Activated CD8-positive, alpha-beta memory T cell treated with anti-CD3 and anti-CD28 coated beads, Interleukin-2, amount 50 U/mL, for 24 hours (primary cell): ENCODE data around the gene CCNYL1.
"Not testable (repeated sequence)": the region's sequence is repeated elsewhere in the genome, so short reads cannot be mapped to it uniquely, and the experiment has no call there.

Experiments used
- DNase-seq: peaks from one replicate; pipeline ENCODE4 v3.0.0-alpha.2; 2020; ENCODE audit errors: extremely low read depth

CCNYL1 gene

DNA sequence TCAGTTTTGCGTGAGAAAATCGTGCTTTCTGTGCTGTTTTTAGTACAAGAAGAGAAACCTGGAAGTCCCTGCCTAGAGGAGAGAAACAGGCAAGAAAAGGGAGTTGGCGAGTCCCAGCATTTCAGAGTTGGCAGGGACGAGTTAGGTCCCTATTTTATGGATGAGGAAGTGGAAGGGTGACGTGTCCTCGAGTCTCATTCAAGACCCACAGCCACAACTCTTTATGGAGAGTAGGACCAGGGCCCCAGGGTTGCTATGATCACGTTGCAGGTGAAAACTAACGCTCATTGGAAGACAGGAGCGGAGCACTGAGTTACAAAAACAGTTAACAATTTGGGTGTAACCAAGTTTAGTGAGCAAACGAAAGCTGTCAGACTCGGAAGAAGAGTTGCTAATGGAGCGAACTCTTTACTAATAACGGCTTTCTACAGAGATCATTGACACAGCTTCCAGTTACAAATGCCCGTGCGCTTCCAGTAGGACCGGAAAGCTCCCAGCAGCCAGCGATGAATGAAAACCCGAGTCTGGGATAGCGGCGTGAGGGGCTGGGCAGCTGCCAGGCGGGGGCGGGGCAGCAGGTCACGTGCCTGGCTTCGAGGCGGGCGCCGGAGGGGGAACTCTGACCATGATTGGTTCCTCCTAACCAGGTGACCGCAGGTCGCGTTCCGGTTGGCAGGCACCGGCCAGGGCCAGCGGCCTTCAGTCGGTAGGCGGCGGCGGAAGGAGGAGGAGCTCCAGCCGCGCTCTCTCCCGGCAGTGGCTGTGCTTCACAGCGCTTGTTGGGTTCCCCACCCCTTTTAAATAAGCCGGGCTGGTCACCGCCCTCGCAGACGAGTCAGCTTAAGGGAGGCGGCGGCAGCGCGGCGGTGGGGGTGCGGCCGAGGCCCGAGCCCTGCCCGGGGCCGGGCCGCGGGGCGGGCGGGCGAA, at the start of gene CCNYL1:
Gene CCNYL1 (plus strand): TSS at position 827 of the 927 bp plus-strand sequence. CDS start 257 bp downstream, outside the sequence.
- DNase-seq = peak; percentile 94

DNA sequence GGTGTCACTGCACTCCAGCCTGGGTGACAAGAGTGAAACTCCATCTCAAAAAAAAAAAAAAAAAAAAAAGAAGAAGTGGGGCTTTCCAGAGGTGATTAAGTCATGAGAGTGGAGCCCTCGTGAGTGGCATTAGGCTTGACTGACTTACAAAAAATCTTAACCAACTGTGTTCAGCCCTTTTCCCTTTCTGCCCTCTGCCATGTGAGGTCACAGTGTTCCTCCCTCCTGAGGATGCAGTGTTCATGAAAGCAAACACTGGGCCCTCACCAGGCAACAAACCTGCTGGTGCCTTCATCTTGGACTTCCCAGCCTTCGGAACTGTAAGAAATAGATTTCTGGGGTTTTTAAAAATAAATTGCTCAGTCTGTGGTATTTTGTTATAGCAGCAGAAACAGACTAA, 49.2 kb upstream of the CCNYL1 start:
- no peak for DNase-seq

DNA sequence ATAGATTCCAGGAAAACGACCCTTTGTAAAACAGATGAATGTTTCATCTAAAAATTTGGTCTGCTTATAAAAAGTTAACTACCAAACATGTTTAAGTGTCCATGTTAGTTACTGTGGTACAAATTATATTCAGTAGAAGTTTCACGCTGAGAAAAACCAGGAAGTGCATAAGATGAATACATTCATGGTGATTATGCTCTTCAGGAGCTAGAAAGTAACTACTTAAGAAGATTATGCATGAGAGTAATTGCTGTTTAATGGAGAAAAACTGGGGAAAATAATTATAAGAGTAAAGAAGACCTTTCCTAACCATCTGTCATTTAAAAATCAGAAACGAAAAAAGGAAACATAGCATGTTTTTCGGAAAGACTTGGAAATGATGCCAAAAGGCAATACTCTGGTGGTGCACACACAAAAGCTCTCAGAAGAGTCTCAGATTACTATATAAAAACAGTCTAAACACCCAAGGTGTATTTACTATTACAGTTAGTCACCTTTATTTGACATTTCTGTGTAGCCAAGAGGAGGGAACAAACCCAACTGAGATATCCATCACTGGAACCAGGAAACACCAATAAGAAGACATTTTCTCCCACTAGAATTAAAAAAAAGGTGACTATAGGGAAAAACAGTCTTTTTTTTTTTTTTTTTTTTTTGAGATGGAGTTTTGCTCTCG, 47.4 kb upstream of the CCNYL1 start:
- DNase-seq = no peak

DNA sequence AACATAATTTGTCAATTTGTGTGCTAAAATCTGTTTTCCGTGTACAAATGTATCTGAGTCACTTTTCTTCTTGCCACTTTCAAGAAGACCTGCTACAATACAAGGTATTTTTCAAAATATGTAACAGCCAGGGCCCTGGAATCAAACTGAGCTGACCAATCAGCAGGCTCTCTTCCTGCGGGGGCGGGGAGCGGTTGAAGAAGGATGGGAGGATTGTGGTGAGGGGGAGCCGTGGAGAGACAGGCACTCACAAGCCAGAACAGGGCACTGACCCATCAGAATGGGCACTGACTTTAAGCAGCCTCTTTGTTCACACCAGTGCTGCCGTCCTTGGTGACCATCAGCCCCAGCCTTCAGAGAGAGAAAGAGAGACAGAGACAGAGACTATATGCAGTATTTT, 40.6 kb upstream of the CCNYL1 start:
- no peak for DNase-seq

DNA sequence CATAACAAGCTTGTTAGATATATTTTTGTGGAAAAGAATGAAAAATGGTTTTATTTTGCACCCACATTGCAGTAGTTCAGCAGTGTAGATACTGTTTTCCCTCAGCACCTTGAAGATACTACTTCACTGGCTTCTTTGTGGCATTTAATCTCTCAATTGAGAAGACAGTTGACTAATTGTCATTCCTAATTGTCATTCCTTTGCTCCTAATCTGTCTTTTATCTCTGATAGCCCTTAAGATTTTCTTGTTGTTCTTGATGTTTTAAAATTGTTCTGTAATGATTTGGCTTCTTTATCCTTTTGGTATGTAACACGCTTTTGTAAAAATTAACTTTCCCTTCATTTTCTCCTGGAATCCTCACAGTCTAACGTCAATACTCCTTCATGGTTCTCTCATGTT, 38.0 kb upstream of the CCNYL1 start:
- DNase-seq = no peak

DNA sequence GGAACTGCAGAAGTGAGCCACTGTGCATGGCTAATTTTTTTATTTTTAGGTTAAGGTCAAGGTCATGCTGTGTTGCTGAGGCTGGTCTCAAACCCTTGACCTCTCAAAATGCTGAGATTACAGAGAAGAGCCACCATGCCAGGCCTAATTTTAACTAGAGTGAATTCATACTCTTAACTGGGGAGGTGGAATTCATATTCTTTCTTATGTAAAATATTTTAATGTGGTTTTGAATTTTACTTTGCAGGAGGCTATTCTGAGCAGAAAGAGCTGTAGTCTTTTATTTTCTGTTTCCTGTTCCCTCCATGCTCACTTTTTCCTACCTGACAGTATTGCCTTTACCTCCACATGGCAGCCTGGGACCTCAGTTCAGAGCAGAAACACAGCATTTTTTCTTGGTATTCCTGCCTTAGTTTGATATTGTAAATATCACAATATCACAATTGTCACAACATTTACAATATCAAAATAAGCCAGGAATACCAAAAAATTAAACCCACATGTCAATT, 37.1 kb upstream of the CCNYL1 start:
- no peak for DNase-seq

DNA sequence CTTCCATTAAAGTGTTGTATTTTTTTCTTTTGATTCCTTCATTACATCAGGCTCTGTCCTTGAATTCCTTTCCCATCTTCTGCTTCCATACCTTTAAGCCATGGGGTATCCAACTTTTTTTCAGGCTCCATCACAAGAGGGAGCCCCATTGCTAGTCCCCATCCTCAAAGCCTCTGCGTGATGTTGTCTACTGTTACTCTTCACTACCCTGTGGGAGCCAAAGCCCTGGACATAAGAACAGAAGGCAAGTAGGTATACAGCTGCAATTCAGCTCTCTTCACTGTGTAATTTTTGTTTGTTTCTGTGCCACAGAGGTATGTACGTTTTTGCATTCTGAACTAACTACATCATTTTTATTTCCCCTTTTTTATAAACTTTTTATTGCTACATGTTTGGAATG, 36.6 kb upstream of the CCNYL1 start:
- DNase-seq = no peak

DNA sequence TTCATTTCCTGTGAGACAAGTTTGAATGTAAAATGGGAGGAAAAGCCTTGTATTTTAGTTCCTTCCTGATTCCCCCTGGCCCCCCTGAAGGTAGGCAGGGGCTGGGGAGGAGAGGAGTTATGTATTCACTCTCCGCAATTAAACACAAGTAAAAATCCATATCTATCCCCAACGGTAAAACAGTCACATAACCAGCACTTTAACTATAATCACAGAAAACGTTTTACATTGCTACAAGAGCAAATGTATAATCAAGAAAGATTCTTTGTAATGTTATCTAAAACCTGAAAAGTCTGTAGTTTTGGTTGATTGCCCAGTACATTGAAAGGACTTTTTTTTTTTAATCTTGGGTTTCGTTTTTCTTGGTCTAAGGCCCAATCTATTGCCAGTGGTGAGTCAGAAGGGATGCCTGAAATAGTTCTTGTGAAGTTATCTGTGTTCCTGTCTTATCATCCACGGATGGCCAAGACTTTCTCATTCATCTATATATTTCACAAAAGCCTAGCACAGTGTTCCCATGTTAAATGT, 34.5 kb upstream of the CCNYL1 start:
- no peak for DNase-seq

DNA sequence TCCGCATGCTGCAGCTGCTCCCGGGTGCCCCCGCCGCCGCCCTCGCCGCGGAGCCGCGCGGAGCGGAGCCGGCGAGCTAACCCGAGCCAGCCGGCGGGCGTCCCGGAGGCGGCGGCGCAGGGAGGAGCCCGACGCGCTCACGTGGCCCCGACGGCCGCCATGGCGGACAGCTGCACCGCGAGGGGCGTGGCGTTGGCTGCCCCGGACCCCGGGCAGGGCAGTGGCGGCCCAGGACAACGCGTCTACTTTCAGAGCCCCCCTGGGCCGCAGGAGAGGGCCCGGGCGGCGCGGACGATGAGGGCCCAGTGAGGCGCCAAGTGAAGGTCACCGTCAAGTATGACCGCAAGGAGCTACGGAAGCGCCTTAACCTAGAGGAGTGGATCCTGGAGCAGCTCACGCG, 30.0 kb upstream of the CCNYL1 start:
- no peak for DNase-seq

DNA sequence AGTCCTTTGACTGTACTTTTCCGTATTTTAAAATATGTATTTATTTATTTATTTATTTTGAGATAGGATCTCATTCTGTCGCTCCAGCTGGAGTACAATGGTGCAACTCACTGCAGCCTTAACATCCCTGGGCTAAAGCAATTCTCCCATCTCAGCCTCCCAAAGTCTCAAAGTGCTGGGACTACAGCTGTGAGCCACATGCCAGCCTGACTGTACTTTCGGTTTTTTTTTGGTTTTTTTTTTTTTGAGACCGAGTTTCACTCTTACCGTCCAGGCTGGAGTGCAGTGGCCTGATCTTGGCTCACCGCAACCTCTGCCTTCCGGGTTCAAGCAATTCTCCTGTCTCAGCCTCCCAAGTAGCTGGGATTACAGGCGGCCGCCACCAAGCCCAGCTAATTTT, 28.9 kb upstream of the CCNYL1 start:
- no peak for DNase-seq

DNA sequence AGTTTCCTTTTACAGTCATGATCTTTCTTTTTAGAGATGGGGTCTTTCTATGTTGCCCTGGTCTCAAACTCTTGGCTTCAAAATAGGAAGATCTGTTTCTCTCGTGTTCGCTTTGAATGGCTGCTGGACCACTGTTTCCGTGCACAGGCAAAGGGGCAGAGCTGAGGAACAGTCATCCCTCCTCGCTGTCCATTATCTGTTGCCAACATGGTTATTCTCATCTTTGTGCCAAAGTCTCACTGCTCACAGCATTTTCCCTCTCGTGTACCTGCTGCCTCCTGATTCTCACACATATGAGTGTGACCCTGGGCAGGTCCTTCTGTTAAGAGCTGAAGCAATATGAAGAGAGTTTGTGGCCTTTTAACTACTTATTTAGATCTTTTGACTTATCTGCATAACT, 28.0 kb upstream of the CCNYL1 start:
- DNase-seq = no peak

DNA sequence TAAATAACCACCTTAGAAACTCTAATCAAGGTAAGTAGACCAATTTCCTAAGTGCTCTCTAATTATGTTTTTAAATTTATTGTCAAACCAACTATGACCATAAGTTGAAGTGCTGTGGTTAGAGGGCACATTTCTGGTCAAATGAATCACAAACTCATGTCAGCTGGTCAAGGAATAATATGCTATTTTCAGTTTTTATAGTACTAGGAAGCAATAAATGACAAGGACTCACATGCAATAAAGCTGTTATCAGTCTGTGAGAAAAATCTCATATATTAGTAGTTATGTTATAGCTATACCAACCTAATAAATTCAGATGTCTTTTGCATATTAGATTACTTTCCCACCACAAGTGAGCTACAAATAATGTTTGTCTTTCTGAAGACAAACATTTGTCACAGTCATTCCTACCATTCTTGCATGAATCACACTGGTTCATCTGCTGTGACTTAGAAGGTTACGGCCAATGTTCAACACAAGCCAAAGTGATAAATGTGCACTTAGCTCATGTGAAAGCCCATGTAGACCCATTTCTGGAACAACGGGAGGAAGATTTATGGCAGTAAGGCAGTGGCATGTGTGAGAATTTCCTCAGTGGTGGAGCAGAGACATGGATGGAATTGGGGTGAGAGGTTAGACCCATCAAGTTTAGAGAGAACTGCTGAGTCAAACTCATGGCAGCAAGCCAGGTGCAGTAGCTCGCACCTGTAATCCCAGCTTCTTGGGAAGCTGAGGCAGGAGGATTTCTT, 27.4 kb upstream of the CCNYL1 start:
- no peak for DNase-seq

DNA sequence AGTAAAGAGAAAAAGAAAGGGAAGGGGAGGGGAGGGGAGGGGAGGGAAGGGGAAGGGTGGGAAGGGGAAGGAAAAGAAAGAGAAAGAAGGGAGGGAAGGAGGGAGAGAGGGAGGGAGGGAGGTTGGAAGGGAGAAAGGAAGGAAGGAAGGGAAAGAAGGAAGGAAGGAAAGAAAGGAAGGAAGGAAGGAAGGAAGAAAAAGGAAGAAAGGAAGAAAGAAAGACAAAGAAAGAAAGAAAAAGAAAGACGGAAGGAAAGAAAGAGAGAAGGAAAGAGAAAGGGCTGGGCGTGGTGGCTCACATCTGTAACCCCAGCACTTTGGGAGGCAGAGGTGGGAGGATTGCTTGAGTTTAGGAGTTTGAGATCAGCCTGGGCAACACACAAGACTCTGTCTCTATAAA, 24.6 kb upstream of the CCNYL1 start:
- DNase-seq = no peak

DNA sequence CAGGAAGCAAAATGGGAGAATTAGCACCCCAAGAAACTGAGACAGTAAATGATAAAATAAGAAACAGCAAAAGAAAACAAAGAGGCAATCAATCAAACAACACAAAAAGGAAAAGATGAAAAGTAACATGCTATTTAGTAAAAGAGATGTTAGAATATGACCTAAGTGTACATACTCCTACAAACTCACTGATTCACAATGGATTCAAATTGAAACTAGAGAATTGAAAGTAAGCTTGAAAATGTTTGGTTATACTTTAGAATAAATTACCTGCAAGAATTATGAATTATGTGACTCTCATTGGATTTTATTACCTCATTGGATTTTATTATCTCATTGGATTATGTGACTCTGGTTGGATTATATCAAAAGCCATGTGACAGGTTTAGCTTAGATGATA, 22.8 kb upstream of the CCNYL1 start:
- no peak for DNase-seq

DNA sequence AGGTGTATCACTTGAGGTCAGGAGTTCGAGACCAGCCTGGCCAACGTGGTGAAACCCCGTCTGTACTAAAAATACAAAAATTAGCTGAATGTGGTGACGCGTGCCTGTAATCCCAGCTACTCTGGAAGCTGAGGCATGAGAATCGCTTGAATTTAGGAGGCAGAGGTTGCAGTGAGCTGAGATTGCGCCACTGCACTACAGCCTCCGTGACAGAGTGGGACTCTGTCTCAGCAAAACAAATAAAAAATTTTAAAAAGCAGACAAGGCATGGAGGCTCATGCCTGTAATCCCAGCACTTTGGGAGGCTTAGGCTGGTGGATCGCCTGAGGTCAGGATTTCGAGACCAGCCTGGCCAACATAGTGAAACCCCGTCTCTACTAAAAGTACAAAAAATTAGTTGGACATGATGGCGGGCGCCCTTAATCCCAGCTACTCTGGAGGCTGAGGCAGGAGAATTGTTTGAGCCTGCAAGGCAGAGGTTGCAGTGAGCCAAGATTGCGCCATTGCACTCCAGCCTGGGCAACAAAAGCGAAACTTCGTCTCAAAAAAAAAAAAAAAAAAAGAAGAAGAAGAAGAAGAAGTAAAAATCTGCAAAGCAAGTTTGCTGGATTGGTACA, 20.5 kb upstream of the CCNYL1 start:
- not testable (repeated sequence) for DNase-seq

DNA sequence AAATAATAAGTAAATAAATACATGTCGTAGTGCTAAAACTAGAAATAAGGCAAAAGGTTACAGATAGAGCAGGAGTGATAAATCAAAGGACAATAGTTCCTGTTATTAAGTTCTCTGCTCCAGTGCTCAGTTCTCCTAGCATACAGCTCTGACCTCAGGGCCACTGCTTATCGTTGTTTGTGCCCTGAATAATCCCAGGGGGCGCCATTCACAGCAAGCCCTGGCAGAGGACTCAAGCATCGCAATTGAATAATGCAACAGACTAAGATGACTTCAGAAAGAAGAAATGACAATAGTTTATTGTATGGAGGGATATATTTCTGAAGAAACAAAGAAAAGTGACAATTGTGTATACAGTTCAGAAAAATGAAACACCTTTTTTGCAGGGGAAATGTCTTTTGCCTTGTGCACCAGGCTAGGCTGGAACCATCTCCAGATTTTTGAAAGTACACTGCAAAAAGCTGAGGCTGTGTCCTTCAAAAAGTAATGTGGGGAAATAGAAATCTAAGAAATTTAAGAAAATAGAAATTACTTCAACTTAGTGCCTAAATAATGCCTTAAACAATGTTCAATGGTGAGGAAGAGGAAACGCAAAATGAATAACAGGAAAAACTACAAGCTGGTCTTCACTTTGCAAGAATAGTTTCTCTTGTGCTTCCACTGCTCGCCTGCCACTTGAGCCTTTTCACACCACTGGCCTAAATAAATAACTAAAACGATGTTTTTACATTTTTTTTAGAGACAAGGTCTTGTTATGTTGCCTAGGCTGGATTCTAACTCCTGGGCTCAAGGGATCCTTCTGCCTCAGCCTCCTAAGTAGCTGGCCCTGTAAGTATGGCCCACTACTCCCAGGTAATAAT, 19.0 kb upstream of the CCNYL1 start:
- DNase-seq = no peak

DNA sequence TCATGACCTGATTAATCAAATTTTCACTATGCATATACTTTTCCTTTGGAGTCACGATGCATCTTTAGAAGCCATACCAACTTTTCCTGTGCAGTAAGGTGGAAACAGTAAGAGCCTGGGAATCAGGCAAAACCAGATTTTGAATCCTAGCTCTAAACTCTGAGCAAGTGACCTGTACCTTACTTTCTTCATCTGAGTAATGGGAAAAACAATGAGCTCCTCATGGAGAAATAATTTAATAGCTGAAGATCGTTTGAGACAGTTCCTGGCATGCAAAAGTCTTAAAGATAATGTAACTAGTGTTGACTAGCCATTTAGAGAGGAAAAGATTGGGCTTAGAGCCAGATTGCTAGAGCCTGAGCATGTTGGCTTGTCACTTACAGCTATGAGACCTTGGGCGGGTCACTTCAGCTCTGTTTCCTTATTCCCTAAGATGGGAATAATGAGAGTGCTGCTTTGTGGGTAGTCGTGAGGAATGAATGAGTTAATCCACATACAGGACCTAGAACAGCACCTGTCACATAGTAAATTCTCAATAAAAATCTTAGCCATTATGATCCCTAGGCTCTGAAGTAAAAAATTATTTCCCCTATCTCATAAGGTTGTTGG, 17.7 kb upstream of the CCNYL1 start:
- DNase-seq = no peak

DNA sequence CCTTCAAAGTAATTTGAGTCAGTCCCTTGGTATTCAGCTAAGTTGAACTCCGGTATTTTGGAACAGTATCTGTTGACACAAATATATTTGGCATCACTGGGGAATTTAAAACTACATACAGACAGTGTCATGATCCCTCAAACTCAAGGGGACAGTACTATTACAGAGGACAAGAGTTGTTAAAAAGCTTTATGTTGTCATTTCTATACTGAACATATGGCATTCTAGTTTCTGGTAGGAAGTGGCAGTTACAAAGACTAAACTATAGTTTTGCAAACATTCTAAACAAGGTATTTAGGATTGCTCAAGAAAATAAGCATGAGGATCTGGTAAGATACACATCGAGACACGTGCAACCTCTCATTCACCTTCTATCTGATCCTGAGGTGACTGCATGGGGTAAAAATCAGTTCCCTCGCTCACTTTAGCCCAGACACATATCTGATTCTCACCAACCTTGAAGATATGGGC, 16.6 kb upstream of the CCNYL1 start:
- no peak for DNase-seq

DNA sequence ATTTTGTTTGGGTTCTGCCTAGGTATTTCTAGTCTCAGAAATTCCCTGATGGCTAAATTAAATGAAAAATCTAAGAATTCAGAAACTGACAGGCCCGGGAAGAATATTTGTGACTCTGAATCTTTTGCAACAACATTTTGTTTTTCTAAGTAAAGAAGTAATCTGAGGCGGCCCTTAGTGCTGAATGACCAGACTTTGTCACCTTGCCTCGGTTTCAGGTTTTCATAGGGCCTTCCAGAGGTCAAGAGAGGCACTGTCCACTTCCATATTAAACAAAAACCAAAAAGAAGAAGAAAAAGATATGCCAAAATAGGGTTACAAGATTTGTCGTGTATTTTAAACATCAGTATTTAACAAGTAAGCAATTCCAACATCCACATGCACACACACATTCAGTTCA, 16.1 kb upstream of the CCNYL1 start:
- DNase-seq = no peak

DNA sequence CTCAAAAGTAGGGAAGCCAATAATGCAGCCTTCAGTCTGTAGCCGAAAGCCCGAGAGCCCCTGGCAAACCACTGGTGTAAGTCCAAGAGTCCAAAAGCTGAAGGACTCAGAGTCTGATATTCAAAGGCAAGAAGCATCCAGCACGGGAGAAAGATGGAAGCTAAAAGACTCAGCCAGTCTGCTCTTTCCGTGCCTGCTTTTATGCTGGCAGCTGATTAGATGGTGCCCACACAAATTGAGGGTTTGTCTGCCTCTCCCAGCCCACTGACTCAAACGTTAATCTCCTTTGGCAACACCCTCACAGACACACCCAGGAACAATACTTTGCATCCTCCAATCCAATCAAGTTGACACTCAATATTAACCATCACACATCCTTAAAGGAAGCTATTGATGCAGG, 14.5 kb upstream of the CCNYL1 start:
- not testable (repeated sequence) for DNase-seq
